Activated CD4-positive, alpha-beta memory T cell treated with anti-CD3 and anti-CD28 coated beads for 36 hours (primary cell): ENCODE results near the gene FAM193A. TPM values are rescaled to one million over a fixed set of nuclear protein-coding genes. Genes with fewer than 3 reads are reported as not detected.
"Not testable (repeated sequence)": the region's sequence is repeated elsewhere in the genome, so short reads cannot be mapped to it uniquely, and the experiment has no call there.

Source experiments
- CTCF ChIA-PET: fragments of 350-600 bp; sonication (Branson Sonifier 250); formaldehyde crosslinking; loops from one replicate; lab custom pipeline; 2021; ENCODE audit warnings: antibody characterized with exemption, inconsistent platforms; lab: Charles Lee
- POLR2A ChIA-PET: fragments of 350-600 bp; sonication (Branson Sonifier 250); formaldehyde crosslinking; loops from one replicate; lab custom pipeline; 2021; ENCODE audit warnings: antibody characterized with exemption; lab: Charles Lee
- DNase-seq: peaks from one replicate; pipeline ENCODE4 v3.0.0-alpha.2; 2020
- H3K27ac Mint-ChIP-seq: one replicate; pipeline ENCODE4 v1.8.0; 2021; ENCODE audit warnings: mixed read lengths
- H3K27me3 Mint-ChIP-seq: one replicate; pipeline ENCODE4 v1.8.0; 2021; ENCODE audit warnings: mixed read lengths
- H3K36me3 Mint-ChIP-seq: one replicate; pipeline ENCODE4 v1.8.0; 2021; ENCODE audit warnings: mixed read lengths
- H3K4me1 Mint-ChIP-seq: one replicate; pipeline ENCODE4 v1.8.0; 2021; ENCODE audit warnings: low read depth, mixed read lengths
- H3K4me3 Mint-ChIP-seq: one replicate; pipeline ENCODE4 v1.8.0; 2021; ENCODE audit warnings: mild to moderate bottlenecking, mixed read lengths
- H3K9me3 Mint-ChIP-seq: one replicate; pipeline ENCODE4 v1.8.0; 2021; ENCODE audit warnings: mixed read lengths
- intact Hi-C: fragments of 100-400 bp; cut with micrococcal nuclease; formaldehyde crosslinking; loops from one replicate; pipeline ENCODE4 v1.15.1; 2023
- total RNA-seq, 2 experiments: library from RNA; stranded (reverse); gene quantifications; one replicate each; pipeline ENCODE4 v1.2.3, GENCODE V29; 2021

The FAM193A gene
- total RNA-seq, 2 experiments from 2014 or later: 21.7 to 22.6 TPM

GRCh38 chr4:2624782-2625530 is 88.5 kb downstream of the FAM193A start:
- DNase-seq: no peak
- no peak overlapping the region for H3K27ac Mint-ChIP-seq
- intact Hi-C loops: no loop called here
- ChIA-PET CTCF (no interaction called here), POLR2A (no interaction called here)
- peaks cover 20% of the 10 kb centered on the region for H3K4me1 Mint-ChIP-seq
- H3K9me3 Mint-ChIP-seq: no peaks in the 10 kb centered on the region
- peaks cover 8% of the 10 kb centered on the region for H3K36me3 Mint-ChIP-seq
- H3K4me3 Mint-ChIP-seq: no peak overlapping the region
- H3K27me3 Mint-ChIP-seq: no peaks in the 10 kb centered on the region

DNA sequence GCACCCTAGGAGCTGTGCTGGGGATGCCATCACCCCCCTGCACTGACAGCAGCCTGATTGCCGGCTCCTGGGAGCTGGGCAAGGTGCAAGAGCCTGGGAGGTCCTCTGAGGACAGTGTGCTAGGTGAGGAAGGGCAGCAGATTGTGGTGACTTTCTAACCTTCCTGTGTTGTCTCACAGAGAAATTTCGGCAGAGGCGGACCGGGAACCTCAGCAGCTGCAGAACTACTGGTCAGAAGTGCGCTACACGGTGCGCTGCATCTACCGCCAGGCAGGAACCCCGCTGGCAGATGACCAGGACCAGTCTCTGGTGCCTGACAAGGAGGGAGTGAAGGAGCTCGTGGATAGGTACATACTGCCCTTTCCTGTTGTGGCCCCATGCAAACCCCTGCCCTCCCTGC is 89.8 kb downstream of the FAM193A start:
- Mint-ChIP-seq H3K36me3 (peaks cover 11% of the 10 kb centered on the region), H3K27ac (no peak overlapping the region), H3K4me1 (peaks cover 10% of the 10 kb centered on the region), H3K4me3 (no peak overlapping the region), H3K9me3 (no peaks in the 10 kb centered on the region), H3K27me3 (no peaks in the 10 kb centered on the region)
- ChIA-PET POLR2A (interaction anchor here (0.7 kb wide), 1 partner anchor 79 kb away, joined by 3 read pairs; no protein-coding TSS in a partner anchor), CTCF (no interaction called here)
- intact Hi-C loops: no loop called here
- no peak for DNase-seq

GRCh38 chr4:2630556-2631273 is 94.3 kb downstream of the FAM193A start:
- ChIA-PET CTCF (no interaction called here), POLR2A (interaction anchor here (0.5 kb wide), 1 partner anchor 50 kb away, joined by 3 read pairs; no protein-coding TSS in a partner anchor)
- Mint-ChIP-seq H3K4me1 (no peaks in the 10 kb centered on the region), H3K27me3 (no peaks in the 10 kb centered on the region), H3K36me3 (peaks cover 19% of the 10 kb centered on the region), H3K4me3 (no peak overlapping the region), H3K9me3 (no peaks in the 10 kb centered on the region), H3K27ac (no peak overlapping the region)
- intact Hi-C loops: no loop called here
- DNase-seq: no peak

- H3K27ac Mint-ChIP-seq: peak overlapping the region; percentile 19
- no peak overlapping the region for H3K4me3 Mint-ChIP-seq
- H3K9me3 Mint-ChIP-seq: no peaks in the 10 kb centered on the region
- no peak for DNase-seq
- peaks cover 22% of the 10 kb centered on the region for H3K36me3 Mint-ChIP-seq
- H3K27me3 Mint-ChIP-seq: no peaks in the 10 kb centered on the region
- intact Hi-C loops: no loop called here
- ChIA-PET CTCF (no interaction called here), POLR2A (no interaction called here)
- no peaks in the 10 kb centered on the region for H3K4me1 Mint-ChIP-seq
These were observed 97.6 kb downstream of the FAM193A start for GRCh38 chr4:2634014-2634413.

GRCh38 chr4:2636331-2636730 is 99.9 kb downstream of the FAM193A start:
- peaks cover 30% of the 10 kb centered on the region for H3K36me3 Mint-ChIP-seq
- CTCF ChIA-PET: no interaction called here
- intact Hi-C loops: no loop called here
- no peak for DNase-seq
- H3K27me3 Mint-ChIP-seq: no peaks in the 10 kb centered on the region
- no peaks in the 10 kb centered on the region for H3K9me3 Mint-ChIP-seq
- no peaks in the 10 kb centered on the region for H3K4me1 Mint-ChIP-seq
- no peak overlapping the region for H3K4me3 Mint-ChIP-seq
- no peak overlapping the region for H3K27ac Mint-ChIP-seq
- POLR2A ChIA-PET: no interaction called here

- DNase-seq, CTCF ChIA-PET, H3K4me1 Mint-ChIP-seq, H3K27ac Mint-ChIP-seq, H3K9me3 Mint-ChIP-seq, H3K4me3 Mint-ChIP-seq, intact Hi-C loops, POLR2A ChIA-PET, H3K27me3 Mint-ChIP-seq: not testable (repeated sequence)
- peaks cover 27% of the 10 kb centered on the region for H3K36me3 Mint-ChIP-seq
These were observed 100.5 kb downstream of the FAM193A start for GRCh38 chr4:2636994-2637393.

GRCh38 chr4:2637956-2638552 is 101.6 kb downstream of the FAM193A start:
- Mint-ChIP-seq H3K4me1 (no peaks in the 10 kb centered on the region), H3K36me3 (peaks cover 29% of the 10 kb centered on the region), H3K27ac (no peak overlapping the region), H3K9me3 (no peaks in the 10 kb centered on the region), H3K27me3 (no peaks in the 10 kb centered on the region), H3K4me3 (no peak overlapping the region)
- intact Hi-C loops: no loop called here
- no peak for DNase-seq
- CTCF ChIA-PET: no interaction called here
- POLR2A ChIA-PET: interaction anchor here (0.6 kb wide), 1 partner anchor 150 kb away, joined by 5 read pairs; no protein-coding TSS in a partner anchor

DNA sequence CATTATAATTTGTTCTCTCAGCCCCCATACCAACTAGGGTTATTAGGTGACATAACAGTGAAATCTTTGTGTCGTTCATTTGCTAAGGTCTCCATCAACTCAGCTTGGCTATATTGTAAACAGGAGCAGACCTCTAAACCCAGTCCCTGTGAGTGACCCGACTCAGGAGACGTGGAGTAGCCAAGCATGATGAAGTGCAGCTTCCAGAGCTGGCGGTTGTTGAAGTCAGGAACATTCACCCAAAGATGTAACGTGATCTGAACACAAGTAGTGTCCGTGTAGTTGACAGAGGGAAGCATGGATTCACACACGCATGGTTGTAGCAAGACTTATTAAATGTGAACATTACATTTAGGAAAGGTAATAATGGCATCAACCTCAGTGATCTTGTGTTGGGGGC is 102.3 kb downstream of the FAM193A start:
- intact Hi-C loops: no loop called here
- Mint-ChIP-seq H3K4me1 (no peaks in the 10 kb centered on the region), H3K4me3 (no peak overlapping the region), H3K27ac (no peak overlapping the region), H3K36me3 (peaks cover 29% of the 10 kb centered on the region), H3K27me3 (no peaks in the 10 kb centered on the region), H3K9me3 (no peaks in the 10 kb centered on the region)
- no peak for DNase-seq
- ChIA-PET CTCF (no interaction called here), POLR2A (no interaction called here)

DNA sequence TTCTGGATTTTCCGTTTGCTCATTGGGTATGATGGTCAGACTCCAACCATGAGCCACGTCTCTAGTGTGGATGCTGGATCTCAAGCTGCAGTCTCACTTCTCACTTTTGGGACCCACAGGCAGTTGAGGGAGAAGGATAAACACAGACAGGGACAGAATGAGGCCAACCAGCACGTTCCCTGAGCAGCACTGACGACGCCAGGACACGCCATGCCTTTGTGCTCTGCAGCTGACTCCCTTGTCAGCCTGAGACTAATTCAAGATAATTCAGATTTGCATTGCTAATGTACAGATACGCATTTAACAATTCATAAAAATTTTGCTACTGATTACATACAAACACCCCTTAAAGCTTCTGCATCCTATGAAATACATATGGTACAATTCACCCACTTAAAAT is 106.5 kb downstream of the FAM193A start:
- POLR2A ChIA-PET: no interaction called here
- Mint-ChIP-seq H3K4me3 (no peak overlapping the region), H3K27ac (no peak overlapping the region), H3K4me1 (no peaks in the 10 kb centered on the region), H3K27me3 (no peaks in the 10 kb centered on the region), H3K9me3 (no peaks in the 10 kb centered on the region), H3K36me3 (peaks cover 24% of the 10 kb centered on the region)
- CTCF ChIA-PET: interaction anchor here (0.7 kb wide), 1 partner anchor 36 kb away, joined by 3 read pairs; no protein-coding TSS in a partner anchor
- DNase-seq: no peak
- intact Hi-C loops: no loop called here

DNA sequence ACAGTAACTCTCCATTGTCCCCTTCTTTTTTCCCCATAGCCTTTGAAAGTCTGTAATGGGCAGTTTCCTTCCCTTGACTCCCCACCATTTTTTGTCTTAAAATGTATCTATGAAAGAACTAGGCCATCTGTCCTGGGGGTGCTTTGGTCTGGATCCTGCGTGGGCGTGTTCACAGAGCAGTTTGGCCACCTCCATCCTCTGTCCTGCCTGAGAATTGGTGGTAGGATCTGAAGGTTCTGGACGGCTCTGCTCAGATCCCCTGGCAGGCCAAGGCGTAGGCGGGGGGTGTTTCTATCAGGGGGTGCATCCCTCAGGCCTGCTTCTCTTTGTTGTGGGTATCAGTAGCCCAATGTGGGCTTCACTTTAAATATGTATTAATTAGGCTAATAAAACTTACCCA is 107.1 kb downstream of the FAM193A start:
- DNase-seq: no peak
- ChIA-PET CTCF (no interaction called here), POLR2A (interaction anchor here (0.7 kb wide), 1 partner anchor 404 kb away, joined by 3 read pairs; no protein-coding TSS in a partner anchor)
- Mint-ChIP-seq H3K27me3 (no peaks in the 10 kb centered on the region), H3K9me3 (no peaks in the 10 kb centered on the region), H3K4me3 (no peak overlapping the region), H3K4me1 (no peaks in the 10 kb centered on the region), H3K36me3 (peaks cover 30% of the 10 kb centered on the region), H3K27ac (no peak overlapping the region)
- intact Hi-C loops: no loop called here

DNA sequence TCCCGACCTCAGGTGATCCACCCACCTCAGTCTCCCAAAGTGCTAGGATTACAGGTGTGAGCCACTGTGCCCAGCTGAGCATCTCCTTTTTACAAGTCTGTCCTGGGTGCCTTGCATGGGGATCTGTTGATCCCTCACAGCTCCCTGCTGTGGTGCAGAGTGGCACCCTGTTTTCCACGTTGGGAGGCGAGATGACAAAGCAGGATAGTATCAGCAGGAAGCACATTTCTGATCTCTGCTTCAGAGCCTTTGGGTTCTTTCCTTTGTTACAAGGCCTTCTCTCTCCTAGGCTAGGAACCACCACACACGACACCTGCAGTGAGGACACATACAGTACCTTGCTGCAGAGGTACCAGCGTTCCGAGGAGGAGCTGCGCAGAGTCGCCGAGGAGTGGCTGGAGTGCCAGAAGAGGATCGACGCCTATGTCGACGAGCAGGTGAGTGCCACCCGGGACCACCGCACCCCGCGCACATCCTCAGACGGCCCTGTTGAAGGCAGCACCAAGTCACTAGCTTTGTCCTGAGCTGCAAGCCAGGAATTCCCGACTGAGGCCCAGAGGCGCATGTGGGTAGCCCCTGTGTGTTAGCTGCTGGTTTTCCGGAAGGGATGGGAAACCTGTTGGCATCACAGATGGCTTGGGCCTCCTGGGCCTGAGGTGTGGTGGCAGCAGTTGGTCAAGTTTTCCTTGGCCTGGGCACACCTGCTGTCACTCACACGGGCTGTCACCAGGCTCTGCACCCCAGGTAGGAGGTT is 110.1 kb downstream of the FAM193A start:
- no peaks in the 10 kb centered on the region for H3K9me3 Mint-ChIP-seq
- ChIA-PET POLR2A (no interaction called here), CTCF (no interaction called here)
- no peak overlapping the region for H3K4me3 Mint-ChIP-seq
- peaks cover 5% of the 10 kb centered on the region for H3K4me1 Mint-ChIP-seq
- H3K27ac Mint-ChIP-seq: no peak overlapping the region
- no peaks in the 10 kb centered on the region for H3K27me3 Mint-ChIP-seq
- peak; percentile 5 for DNase-seq
- intact Hi-C loops: no loop called here
- peaks cover 23% of the 10 kb centered on the region for H3K36me3 Mint-ChIP-seq
